Measurements from ENCODE around the gene ISG15. TPM values are rescaled to one million over a fixed set of nuclear protein-coding genes. Genes with fewer than 3 reads are reported as not detected.

Gene ISG15
- polyA plus RNA-seq, 1 donor, result 8.9 TPM

- DNase-seq, result no peak
Observed at GRCh38 chr1:1061682-1062345, 48.5 kb downstream of the ISG15 start.

- no peak for DNase-seq
Observed at GRCh38 chr1:1062348-1063163, 49.3 kb downstream of the ISG15 start.

GRCh38 chr1:1063261-1063944, 50.1 kb downstream of the ISG15 start:
- DNase-seq, result no peak

Other genes with a start within 250 kb of the ISG15 start
- 2.7 TPM for gene SAMD11, start 89.6 kb upstream of the ISG15 start, polyA plus RNA-seq (ENCODE audit: insufficient read length)
- 48.2 TPM for gene NOC2L, start 54.2 kb upstream of the ISG15 start, polyA plus RNA-seq (ENCODE audit: insufficient read length)
- 6.0 TPM for gene KLHL17, start 52.9 kb upstream of the ISG15 start, polyA plus RNA-seq (ENCODE audit: insufficient read length)
- gene PLEKHN1, start 47.0 kb upstream of the ISG15 start, polyA plus RNA-seq (ENCODE audit: insufficient read length), result 0.13 TPM
- 2.1 TPM for gene PERM1, start 31.4 kb upstream of the ISG15 start, polyA plus RNA-seq (ENCODE audit: insufficient read length)
- gene HES4, start 13.4 kb upstream of the ISG15 start, polyA plus RNA-seq (ENCODE audit: insufficient read length), result 24.1 TPM
- gene AGRN, start 6.6 kb downstream of the ISG15 start, polyA plus RNA-seq (ENCODE audit: insufficient read length), result 51.3 TPM
- gene RNF223, start 60.8 kb downstream of the ISG15 start, polyA plus RNA-seq (ENCODE audit: insufficient read length), result 0.31 TPM
- 7.8 TPM for gene C1orf159, start 102.6 kb downstream of the ISG15 start, polyA plus RNA-seq (ENCODE audit: insufficient read length)
- 0.25 TPM for gene TTLL10, start 160.4 kb downstream of the ISG15 start, polyA plus RNA-seq (ENCODE audit: insufficient read length)
- 4.1 TPM for gene TNFRSF18, start 193.1 kb downstream of the ISG15 start, polyA plus RNA-seq (ENCODE audit: insufficient read length)
- gene TNFRSF4, start 200.7 kb downstream of the ISG15 start, polyA plus RNA-seq (ENCODE audit: insufficient read length), result 3.2 TPM
- gene SDF4, start 218.5 kb downstream of the ISG15 start, polyA plus RNA-seq (ENCODE audit: insufficient read length), result 92.9 TPM
- 20.0 TPM for gene B3GALT6, start 218.7 kb downstream of the ISG15 start, polyA plus RNA-seq (ENCODE audit: insufficient read length)
- 3.6 TPM for gene C1QTNF12, start 233.2 kb downstream of the ISG15 start, polyA plus RNA-seq (ENCODE audit: insufficient read length)

Data from hindlimb muscle (tissue), 1 donor.